Measurements from ENCODE around the gene NCAPG.

GRCh38 chr4:17851959-17852358 is 41.2 kb downstream of the NCAPG start:
- TF ChIP-seq CTCF (conservative IDR thresholded peaks at IDR 0.05) (no peak), ZFX (IDR thresholded peaks at IDR 0.05) (no peak)
